NCI-H510A treated with DMSO at 0.1 percent for 48 hours (cell line): ENCODE data around the gene ANGPTL8.

Experiments
- DNase-seq: peaks from one replicate; lab custom pipeline; 2025; lab: John Stamatoyannopoulos, UW

Gene ANGPTL8, protein sequence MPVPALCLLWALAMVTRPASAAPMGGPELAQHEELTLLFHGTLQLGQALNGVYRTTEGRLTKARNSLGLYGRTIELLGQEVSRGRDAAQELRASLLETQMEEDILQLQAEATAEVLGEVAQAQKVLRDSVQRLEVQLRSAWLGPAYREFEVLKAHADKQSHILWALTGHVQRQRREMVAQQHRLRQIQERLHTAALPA

DNA sequence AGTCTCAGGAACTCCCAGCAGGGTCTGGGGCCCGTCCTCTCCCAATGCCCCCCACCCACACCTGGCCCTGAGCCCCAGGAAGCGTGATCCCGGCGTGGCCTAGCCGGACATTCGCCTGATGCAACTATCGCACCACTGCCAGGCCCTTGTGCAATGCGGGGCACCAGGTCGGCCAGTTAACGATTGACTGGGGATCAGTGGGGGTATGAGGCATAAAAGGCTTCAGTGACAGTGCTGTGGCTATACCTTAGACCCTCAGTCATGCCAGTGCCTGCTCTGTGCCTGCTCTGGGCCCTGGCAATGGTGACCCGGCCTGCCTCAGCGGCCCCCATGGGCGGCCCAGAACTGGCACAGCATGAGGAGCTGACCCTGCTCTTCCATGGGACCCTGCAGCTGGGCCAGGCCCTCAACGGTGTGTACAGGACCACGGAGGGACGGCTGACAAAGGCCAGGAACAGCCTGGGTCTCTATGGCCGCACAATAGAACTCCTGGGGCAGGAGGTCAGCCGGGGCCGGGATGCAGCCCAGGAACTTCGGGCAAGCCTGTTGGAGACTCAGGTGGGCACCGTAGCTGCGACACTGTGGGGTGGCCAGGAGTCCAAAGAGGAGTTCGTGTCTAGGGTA lies at the start of gene ANGPTL8:
Gene ANGPTL8, plus strand, starts transcription at position 243 of the 624 bp plus-strand sequence. Its CDS starts 19 bp downstream, at position 262.
- DNase-seq = no peak

DNA sequence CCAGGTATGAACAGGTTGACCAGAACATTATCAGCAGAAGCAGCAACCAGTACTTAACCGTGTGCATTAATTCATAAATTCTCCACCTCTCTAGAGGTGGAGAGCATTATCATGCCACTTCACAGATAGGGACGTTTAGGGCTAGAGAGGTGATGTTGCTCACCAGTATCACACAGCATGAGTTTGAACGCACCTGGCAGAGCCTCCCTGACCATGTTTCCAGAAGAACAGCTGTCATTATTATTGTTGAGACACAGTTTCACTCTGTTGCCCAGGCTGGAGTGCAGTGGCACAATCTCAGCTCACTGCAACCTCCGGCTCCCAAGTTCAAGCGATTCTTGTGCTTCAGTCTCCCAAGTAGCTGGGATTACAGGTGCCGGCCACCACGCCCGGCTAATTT lies 48.9 kb upstream of the ANGPTL8 start:
- DNase-seq = no peak

DNA sequence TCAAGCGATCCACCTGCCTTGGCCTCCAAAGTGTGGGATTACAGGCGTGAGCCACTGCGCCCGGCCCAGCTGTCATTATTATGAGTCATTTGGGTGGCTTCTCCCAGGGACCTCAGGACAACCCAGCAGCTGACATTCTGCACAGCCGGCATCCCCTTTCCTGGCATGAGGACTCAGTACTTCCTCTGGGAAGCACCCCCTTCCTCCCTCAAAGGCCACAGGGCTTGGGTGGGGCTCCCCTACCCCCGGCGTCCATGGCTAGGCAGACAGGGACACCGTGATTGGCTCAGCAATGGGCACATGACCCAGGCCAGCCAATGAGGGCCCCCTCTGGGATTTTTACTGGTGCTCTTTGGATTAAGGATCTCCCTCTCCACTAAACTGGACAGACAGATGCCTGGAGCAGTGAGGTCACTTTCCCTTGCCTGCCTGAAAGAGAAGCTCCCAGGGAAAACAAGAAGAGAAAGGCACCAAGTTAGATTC lies 48.1 kb upstream of the ANGPTL8 start:
- DNase-seq = no peak

DNA sequence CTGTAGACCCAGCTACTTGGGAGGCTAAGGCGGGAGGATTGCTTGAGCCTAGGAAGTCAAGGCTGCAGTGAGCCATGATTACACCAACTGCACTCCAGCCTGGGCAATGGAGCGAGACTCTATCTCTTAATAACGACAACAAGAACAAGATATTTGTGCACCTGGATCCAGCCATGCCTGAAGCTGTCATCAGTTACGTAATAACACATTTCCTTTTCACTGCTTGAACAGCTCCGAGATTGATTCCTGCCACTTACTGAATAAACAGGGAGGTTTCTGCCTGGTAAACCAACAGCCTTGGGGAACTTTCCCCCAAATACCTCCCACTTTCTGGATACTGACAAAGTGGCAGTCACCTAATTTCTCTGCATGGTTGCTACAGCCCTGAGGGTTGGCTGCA lies 47.5 kb upstream of the ANGPTL8 start:
- no peak for DNase-seq

DNA sequence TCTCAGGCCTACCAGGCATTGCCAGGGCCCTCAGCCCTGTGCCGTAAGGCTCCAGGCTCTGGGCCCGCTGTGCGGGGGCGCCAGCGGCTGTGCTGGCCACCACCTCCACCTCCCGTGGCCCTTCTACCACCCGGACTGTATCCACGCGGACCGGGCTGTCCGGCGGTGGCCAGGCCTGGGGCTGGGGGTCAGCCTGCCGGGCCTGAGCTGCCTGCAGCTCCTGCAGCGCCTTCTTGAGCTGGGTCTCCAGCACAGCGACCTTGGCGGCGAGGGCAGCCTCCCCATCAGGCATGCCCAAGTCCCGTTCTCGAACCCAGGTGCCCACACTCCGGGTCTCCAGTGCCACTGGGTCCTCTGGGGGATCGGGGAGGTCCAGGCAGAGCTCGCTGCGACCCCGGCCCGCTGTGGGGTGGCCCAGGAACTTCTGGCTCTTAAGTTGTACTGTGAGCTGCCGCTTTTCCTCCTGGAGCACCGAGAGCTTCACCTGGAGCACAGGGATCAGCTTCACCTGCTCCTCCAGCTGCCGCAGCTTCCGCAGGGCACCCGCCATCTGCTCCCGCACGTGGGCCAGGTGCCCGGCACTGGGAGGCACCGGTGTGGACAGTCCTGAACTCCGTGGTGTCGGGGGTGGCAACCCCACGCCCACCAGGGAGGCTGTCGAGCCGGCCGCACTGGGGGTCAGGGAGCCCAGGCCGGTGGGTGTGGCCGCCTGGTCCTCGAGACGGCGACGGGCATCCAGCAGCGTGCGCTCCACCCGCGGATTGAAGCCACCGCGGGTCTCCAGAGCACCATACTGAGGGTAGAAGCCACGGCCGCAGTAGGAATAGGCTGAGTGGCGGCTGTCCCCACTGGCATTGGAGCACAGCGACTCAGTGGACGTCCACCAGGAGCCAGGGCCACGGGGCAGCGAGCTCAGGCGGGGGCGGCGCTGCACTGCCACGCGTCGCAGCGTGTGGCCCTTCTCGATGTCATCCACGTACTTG lies 46.2 kb upstream of the ANGPTL8 start:
- no peak for DNase-seq

DNA sequence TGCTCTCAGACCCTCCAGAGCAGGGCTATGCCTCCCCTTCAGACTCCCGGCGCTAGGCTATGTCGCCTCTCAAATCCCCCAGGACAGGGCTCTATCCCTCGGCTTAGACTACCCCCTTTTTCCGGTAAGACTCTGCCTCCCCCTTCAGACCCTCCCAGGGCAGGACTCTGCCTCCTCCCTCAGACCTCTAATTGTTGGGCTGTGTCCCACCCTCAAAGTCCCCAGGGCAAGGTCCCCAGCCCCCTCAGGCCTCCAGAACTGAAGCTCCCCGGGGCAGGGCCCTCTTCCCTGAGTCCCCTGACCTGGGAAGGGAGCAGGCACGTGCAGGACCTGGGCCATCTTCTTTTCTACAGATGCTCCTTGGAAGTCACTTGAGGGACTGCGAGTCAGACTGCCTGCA lies 45.2 kb upstream of the ANGPTL8 start:
- no peak for DNase-seq

DNA sequence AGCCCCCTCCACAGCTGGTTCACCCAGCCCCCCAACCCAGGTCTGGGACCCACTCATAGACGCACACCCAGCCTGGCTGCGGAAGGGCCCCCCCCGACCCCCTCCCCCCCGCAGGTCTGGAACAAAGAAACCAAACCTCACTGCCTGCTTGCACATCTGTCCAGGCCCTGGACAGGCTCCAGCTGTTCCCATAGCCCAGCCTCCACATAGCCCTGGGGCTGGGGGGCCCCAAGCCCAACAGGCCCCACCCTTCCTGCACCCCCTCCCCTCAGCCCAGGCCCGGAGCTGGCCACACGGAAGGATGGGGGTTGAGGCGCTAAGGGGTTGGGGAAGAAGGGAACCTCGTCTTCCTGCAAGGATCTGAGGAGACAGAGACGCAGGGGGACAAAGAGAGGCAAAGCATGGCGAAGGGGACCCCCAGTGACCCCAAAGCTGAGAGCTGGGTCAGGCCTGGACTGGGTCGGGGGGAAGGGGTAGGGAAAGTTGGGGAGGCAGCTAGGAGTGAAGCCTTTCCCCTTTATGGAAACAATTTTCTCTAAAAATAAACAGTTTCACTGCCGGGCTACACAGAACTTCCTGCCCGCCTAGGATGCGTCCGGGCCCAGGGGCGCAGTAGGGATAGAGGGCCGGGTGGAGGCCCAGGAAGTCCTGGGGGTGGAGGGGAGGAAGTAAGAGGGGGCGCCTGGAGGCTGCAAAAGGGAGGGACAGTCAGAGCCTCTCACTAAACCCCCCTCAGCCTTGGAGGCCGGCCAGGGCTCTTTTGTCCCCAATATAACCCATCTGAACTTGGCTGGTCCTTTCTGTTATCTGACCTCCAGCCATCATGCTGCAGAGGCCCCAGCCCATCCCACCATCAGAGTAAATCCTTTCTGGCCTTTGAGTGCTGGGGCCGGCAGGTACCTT lies 44.5 kb upstream of the ANGPTL8 start:
- no peak for DNase-seq

DNA sequence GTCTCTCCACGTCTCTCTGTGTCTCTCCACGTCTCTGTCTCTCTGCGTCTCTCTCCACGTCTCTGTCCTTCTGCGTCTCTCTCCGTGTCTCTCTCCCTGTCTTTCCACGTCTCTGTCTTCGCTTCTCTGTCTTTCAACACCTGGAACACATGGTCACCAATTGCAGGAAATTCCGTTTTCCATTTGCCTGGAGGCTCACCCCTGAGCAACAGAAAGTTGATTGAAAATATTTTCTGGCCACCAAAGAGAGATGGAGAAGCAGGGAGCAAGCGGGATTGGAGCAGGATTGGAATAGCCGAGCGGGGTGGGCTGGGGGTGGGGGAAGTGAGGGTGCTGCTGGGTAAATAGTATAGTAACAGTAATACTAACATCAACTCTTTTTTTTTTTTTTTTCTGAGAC lies 43.7 kb upstream of the ANGPTL8 start:
- no peak for DNase-seq

DNA sequence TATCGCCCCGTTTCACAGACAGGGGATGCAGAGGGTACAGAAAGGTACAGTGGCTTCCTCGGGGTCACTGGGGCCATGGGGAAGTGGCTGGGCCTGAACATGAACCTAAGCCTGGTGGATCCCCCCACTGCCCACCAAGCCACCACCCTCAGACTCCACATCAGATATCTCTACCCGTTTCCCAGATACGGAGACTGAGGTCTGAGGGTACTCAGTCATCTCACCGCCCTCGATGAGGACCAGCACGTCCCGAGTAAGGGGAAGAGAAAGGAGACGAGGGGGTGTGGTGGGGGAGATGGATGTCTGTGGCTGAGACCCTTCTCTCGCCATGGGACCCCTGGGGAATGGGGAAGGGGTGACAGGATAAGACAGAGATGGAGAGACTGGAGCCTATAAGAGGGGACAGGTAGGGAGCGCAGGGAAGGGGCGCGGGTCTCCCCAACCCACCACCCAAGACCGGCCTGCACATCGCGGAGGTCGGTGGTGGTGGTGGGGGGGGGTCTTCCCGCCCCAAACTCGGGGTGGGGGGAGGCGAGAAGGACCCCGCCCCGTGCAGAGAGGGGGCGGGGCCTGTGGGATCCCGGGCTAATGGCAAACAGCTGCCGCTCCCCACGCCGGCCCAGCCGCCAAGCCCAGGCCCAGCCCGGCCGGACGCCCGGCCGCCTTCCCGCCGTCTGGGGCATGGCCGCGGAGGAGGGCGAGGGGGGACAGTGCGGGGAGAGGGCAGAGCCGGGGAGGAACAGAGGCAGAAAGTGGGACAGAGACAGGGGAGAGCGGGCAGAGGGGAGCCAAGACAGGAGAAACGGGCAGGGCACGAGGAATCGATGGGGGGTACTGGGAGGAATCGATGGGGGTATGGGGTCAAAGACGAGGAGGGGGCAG lies 42.8 kb upstream of the ANGPTL8 start:
- no peak for DNase-seq

DNA sequence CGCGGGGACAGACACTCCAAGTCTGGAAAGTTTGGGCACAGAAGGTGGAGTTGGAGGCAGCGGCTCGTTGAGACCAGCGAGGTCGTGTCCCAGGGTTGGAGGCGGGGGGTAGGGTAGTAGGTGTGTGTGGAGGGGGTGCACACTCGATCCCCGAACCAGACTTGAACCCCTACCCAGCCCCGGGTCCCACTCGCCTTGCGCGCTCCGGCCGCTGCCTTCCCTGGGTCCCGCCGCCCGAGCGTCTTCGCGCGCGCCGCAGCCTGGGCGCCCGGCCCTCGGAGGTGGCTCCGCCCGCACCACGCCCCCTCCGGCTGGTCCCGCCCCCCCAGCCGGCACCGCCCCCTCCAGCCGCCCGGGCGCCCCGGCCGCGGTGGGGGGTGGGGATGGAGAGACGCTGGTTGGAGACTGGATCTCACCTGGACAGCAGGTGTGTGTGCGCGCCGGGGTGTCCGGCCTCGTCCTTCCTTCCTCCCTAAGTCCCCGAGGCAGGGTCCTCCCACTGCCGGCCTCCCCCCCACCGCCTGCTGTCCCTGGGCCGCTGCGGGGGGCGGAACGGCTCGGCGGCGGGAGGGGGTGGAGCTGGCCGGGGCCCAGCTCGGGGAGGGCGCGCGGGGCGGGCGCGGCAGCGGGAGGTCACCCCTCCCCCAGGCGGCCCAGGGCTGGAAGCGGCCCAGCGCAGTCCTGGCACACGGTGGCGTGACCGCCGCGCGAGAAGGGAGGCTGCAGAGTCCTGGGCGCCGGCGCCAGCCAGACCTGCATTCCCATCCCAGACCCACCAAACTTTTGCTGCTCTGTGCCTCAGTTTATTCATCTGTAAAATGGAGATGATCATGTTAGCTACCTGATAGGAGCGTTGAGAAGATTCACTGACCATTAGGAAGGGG lies 41.9 kb upstream of the ANGPTL8 start, which contains the start of gene KANK2:
Gene KANK2, minus strand, starts transcription at position 255 of the 884 bp plus-strand sequence. CDS start 3,034 bp downstream, outside the sequence.
- DNase-seq = peak; percentile 85

DNA sequence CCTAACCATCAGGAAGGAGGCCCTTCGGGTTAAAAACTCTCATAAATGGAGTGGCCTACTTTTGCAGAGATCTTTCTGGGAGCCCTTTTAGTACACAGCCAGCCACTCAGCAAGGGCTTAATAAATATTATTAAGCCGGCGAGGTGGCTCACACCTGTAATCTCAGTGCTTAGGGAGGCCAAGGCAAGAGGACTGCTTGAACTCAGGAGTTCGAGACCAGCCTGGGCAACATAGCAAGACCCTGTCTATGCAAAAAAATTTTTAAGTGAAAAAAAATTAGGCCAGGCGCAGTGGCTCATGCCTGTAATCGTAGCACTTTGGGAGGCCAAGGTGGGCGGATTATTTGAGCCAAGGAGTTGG lies 41.3 kb upstream of the ANGPTL8 start:
- DNase-seq = no peak

DNA sequence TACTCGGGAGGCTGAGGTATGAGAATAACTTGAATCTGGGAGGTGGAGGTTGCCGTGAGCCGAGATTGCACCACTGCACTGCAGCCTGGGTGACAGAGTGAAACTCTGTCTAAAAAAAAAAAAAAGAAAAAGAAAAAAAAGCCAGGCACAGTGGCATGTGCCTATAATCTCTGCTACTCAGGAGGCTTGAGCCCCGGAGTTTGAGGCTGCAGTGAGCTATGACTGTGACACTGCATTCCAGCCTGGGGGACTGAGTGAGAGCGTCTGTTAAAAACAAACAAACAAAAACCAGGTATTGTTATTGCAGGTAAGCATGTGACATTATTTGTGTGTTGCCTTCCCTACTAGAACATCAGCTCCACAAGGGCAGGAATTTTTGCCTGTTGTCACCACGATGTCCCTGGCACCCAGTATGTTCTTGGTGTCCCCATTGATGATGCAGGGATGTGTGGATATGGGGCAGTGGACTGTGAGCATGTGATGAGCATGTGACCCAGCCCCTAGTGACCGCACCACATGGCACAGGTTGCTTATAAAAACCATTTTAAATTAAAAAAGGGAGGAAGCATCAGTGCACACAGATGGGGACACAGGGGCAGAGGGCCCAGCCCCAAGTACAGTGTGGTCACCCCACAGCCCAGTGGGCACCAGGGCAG lies 40.5 kb upstream of the ANGPTL8 start:
- no peak for DNase-seq

DNA sequence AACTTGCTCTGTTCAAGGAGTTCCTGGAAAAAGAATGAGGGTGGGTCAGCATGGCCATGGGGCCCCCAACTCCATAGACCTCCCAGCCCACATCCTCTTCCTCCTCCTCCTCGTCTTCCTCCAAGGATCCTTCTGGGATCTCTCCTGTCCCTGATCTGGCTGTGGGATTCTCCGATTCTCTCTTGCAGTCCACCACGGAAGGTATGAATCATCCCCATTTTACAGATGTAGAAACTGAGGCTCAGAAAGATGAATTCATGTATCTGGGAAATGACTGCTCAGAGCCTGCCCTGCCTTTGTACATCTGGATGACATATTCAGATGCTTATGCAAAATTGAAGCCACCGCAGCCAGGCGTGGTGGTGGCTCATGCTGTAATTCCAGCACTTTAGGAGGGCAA lies 39.9 kb upstream of the ANGPTL8 start:
- no peak for DNase-seq

DNA sequence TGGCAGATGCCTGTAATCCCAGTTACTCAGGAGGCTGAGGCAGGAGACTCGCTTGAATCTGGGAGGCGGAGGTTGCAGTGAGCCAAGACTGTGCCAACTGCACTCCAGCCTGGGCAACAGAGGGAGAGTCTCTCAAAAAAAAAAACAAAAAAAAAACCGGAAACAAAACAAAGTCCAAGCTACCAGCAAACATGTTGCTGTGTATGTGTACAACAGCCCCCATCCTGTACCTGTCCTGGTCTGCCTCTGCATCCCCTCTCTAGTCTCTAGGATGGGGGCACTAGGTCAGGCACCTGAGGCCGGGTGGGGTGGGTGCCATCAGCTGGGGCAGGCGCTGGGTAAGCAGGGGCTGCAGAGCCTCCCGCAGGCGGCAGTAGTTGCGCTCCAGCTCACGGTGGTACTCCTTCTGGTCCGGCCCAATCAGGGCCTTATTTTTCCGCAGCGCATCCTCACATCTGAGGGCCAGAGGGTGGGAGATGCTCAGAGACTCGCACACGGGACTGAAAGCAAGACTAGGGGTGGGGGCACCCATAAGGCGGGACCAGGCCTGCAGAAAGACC lies 39.3 kb upstream of the ANGPTL8 start:
- no peak for DNase-seq

DNA sequence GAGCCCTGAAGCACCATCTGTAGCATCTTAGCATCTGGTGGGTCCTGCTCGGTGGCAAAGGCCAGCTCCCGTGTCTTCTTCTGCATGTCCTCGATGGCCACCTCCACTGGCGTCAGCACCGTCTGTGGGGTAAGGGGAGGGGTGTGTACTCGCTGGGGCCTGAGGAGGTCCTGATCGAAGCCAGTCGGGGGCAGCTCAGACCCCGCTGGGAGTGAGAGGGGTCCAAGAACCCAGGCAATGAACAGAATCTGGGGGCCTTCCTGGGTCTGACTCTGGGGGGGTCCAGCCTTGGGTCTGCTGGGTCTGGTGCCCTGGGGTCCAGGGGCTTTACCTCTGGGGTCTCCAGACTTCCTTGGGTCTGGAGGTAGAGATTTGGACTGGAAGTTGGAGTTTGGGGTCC lies 38.5 kb upstream of the ANGPTL8 start:
- no peak for DNase-seq

DNA sequence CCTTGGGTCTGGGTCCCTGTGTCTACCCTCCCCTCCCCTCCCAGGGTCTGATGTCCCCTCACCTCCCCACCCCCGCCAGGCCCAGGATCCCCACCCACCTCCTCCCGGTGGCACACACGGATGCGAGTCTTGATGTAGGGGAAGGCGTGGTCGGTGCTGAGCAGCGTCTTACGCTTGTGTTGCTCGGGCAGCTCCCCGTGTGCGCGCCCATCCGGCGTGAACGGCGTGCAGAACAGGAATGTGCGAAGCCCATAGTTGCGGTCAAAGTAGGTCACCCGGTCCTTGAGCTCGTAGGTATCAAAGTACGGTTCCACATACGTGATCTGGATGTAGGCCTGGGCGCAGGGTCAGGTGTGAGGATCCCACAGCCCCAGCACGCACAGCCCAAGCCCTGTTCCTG lies 37.6 kb upstream of the ANGPTL8 start:
- DNase-seq = no peak

DNA sequence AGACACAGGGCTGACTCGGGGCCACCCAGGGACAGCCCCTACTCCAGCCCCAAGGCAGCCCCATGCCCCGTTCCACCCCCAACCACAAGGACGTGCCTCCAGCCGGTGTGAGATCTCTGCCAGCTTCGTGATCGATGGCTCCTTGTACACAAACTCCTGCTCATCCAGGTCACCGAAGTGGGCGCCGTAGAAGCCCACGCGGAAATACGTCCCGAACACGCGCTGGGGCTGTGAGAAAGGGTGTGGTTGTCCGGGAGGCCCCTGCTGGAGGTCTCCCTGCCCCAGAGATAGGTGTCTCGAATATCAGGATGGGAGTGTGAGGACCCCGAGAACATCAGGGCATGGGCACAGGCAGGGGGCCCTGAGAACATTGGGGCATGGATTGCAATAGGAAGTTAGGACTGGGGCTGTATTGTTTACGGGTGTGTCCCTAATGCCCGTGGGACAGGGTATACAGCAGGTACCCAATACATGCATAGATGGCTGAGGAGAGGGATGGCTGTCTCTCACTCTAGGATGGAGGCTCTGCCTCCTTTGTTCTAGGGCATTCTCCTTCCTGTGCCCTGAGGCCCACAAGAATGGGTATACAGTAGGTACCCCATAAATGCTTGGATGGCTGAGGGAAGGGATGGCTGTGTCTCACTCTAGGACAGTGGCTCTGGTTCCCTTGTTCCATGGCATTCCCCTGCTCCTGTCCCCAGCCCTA lies 36.8 kb upstream of the ANGPTL8 start:
- DNase-seq = no peak
